CD4-positive, CD25-positive, alpha-beta regulatory T cell (primary cell): Measurements from ENCODE around the gene PRMT3. TPM values are rescaled to one million over a fixed set of nuclear protein-coding genes. Genes with fewer than 3 reads are reported as not detected.
"Not testable (repeated sequence)": the region's sequence is repeated elsewhere in the genome, so short reads cannot be mapped to it uniquely, and the experiment has no call there.

ENCODE experiments used
- ATAC-seq, 2 donors: fragments of 150-1000 bp; cut with Tn5 transposase; one replicate each; pipeline ENCODE4 v1.10.0; 2021; ENCODE audit warnings: low read depth in 2 of 2, moderate number of reproducible peaks in 2 of 2, moderate library complexity in 1 of 2
- DNase-seq, 3 donors: peaks; one replicate each; pipeline versions ENCODE4 v3.0.0 to v3.0.0-alpha.2; 2012 to 2022; ENCODE audit warnings: mixed read lengths in 1 of 3
- H3K27ac ChIP-seq: one replicate; pipeline ENCODE4 v1.7.0; 2013; ENCODE audit warnings: mild to moderate bottlenecking, low read length; ENCODE audit not compliant: insufficient read depth, poor library complexity, severe bottlenecking
- H3K27me3 ChIP-seq: one replicate; pipeline ENCODE4 v1.7.0; 2013; ENCODE audit warnings: low read length; ENCODE audit not compliant: control insufficient read depth, insufficient read depth
- H3K36me3 ChIP-seq: one replicate; pipeline ENCODE4 v1.7.0; 2013; ENCODE audit warnings: mild to moderate bottlenecking, low read length, moderate library complexity; ENCODE audit not compliant: control insufficient read depth, insufficient read depth
- H3K4me1 ChIP-seq: 2 replicates; pipeline ENCODE4 v1.7.0; 2013; ENCODE audit warnings: mild to moderate bottlenecking, low read length; ENCODE audit not compliant: insufficient read depth, control insufficient read depth, poor library complexity, severe bottlenecking
- H3K4me3 ChIP-seq: one replicate; pipeline ENCODE4 v1.7.0; 2013; ENCODE audit warnings: low read depth, mild to moderate bottlenecking, low read length, moderate library complexity
- H3K9me3 ChIP-seq, 2 experiments: 1 replicate in 1 of 2; 2 replicates in 1 of 2; pipeline ENCODE4 v1.7.0; 2013; ENCODE audit warnings: low read length in 2 of 2, mild to moderate bottlenecking in 1 of 2, moderate library complexity in 1 of 2; ENCODE audit not compliant: control insufficient read depth in 2 of 2
- H3K27ac Mint-ChIP-seq, 3 donors: one replicate each; pipeline ENCODE4 v1.8.0; 2020 to 2022; ENCODE audit warnings: mild to moderate bottlenecking in 3 of 3, mixed read lengths in 3 of 3, moderate library complexity in 2 of 3
- H3K27me3 Mint-ChIP-seq: one replicate; pipeline ENCODE4 v1.8.0; 2022; ENCODE audit warnings: mild to moderate bottlenecking, mixed read lengths
- H3K36me3 Mint-ChIP-seq: one replicate; pipeline ENCODE4 v1.8.0; 2020; ENCODE audit warnings: mixed read lengths
- H3K4me1 Mint-ChIP-seq, 4 donors: one replicate each; pipeline ENCODE4 v1.8.0; 2020 to 2022; ENCODE audit warnings: mixed read lengths in 4 of 4, mild to moderate bottlenecking in 1 of 4
- H3K4me3 Mint-ChIP-seq, 4 donors: one replicate each; pipeline ENCODE4 v1.8.0; 2020 to 2022; ENCODE audit warnings: mild to moderate bottlenecking in 4 of 4, mixed read lengths in 4 of 4, moderate library complexity in 3 of 4
- H3K9me3 Mint-ChIP-seq, 7 donors: one replicate each; pipeline ENCODE4 v1.8.0; 2020 to 2022; ENCODE audit warnings: mixed read lengths in 7 of 7, mild to moderate bottlenecking in 3 of 7, moderate library complexity in 2 of 7
- polyA plus RNA-seq, 4 donors: library from polyadenylated mRNA; unstranded; fragments of 300-500 nt; fragmentation: Illumina TruSeq; gene quantifications; one replicate each; pipeline ENCODE4 v1.2.3, GENCODE V29; 2021
- total RNA-seq: library from RNA; stranded (reverse); gene quantifications from one replicate; pipeline ENCODE4 v1.2.3, GENCODE V29; 2022

The PRMT3 gene
- total and polyA plus RNA-seq, 5 donors from 2014 or later, result 5.6 to 13.1 (median 7.3) TPM

DNA sequence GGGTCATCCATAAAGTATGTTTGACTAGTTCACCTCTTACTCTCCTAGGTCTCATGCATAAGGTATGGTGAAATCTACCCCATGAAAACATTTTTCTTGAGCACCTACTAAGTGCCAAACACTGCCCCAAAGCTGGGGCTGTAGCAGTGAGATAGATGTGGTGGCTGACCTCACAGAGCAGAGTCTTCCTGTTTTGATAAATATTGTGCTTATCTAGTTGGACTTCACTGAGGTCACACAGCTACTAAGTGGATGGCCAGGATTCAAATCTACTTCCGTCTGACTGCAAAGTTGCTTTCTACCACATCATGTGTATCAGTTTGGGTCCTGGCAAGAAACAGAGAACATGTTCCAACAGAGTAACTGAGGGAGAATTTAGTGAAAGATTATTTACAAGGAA, 30.4 kb upstream of the PRMT3 start:
- peaks cover 6% of the 10 kb centered on the region for H3K27me3 ChIP-seq
- no peak for ATAC-seq
- H3K27ac ChIP-seq, result no peak overlapping the region
- no peak overlapping the region for H3K27ac Mint-ChIP-seq
- no peak overlapping the region for H3K4me3 ChIP-seq
- H3K27me3 Mint-ChIP-seq, result peaks cover 18% of the 10 kb centered on the region
- H3K9me3 ChIP-seq, result no peaks in the 10 kb centered on the region
- no peaks in the 10 kb centered on the region for H3K36me3 ChIP-seq
- H3K4me3 Mint-ChIP-seq, result no peak overlapping the region
- no peaks in the 10 kb centered on the region for H3K36me3 Mint-ChIP-seq
- no peaks in the 10 kb centered on the region for H3K9me3 Mint-ChIP-seq
- peaks cover 9 to 22% (median 13%) of the 10 kb centered on the region in 4 donors for H3K4me1 Mint-ChIP-seq
- DNase-seq, result no peak
- peaks cover 2% of the 10 kb centered on the region for H3K4me1 ChIP-seq

DNA sequence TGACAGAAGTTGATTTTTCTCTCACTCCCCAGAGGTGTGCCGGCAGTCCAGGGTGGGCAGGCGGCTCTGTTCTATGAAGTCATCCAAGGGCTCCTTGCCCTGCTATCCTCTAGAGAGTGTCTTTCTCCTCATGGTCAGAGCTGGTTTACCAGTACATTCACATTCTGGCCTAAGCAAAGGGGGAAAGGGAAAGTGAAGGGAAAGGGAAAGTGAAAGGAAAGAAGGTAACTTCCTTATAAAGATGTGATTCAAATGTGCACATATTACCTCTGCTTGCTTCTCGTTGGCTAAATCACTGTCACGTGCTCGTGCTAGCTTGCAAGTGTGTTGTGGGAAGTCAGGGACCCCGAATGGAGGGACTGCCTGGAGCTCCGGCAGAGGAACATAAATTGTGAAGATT, 26.9 kb upstream of the PRMT3 start:
- no peaks in the 10 kb centered on the region for H3K9me3 ChIP-seq
- H3K27ac ChIP-seq, result no peak overlapping the region
- Mint-ChIP-seq H3K36me3 (no peaks in the 10 kb centered on the region), H3K4me3 (peak overlapping the region; percentile 39 to 82 (median 62)), H3K9me3 (no peaks in the 10 kb centered on the region), H3K4me1 (peaks cover 24 to 45% (median 33%) of the 10 kb centered on the region in 4 donors), H3K27me3 (peaks cover 6% of the 10 kb centered on the region), H3K27ac (peak overlapping the region; percentile 82 to 88 (median 84))
- ATAC-seq (peak; percentile 28 to 46), DNase-seq (peak; percentile 23 to 80 (median 55))
- peak overlapping the region; percentile 57 for H3K4me3 ChIP-seq
- H3K27me3 ChIP-seq, result no peaks in the 10 kb centered on the region
- peaks cover 35% of the 10 kb centered on the region for H3K4me1 ChIP-seq
- no peaks in the 10 kb centered on the region for H3K36me3 ChIP-seq

DNA sequence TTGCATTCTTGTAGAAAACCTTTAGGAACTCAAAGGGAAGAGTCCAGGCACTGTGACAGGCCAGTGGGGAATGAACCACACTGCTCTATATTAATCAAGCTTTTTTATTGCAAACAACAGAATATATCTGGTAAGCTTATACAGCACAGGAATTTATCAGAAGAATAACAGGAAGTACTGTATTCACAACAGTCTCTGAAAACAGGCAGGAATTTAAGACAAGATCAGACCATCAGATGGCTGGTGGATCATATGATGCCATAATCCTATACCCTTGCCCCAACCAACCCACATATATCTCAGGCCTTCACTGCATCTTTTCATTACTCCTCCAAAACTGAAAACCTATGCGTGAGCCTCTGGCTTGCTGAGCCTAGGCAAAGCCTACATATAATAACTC, 25.0 kb upstream of the PRMT3 start:
- H3K27me3 Mint-ChIP-seq, result peaks cover 4% of the 10 kb centered on the region
- DNase-seq (no peak), ATAC-seq (no peak)
- no peaks in the 10 kb centered on the region for H3K27me3 ChIP-seq
- peaks cover 35 to 61% (median 47%) of the 10 kb centered on the region in 4 donors for H3K4me1 Mint-ChIP-seq
- H3K9me3 Mint-ChIP-seq, result peaks cover 0 to 2% (median 0%) of the 10 kb centered on the region in 7 donors
- peaks cover 47% of the 10 kb centered on the region for H3K4me1 ChIP-seq
- H3K9me3 ChIP-seq, result no peaks in the 10 kb centered on the region
- peak overlapping the region; percentile 61 for H3K4me3 ChIP-seq
- peak overlapping the region; percentile 94 to 98 (median 98) for H3K27ac Mint-ChIP-seq
- H3K4me3 Mint-ChIP-seq, result peak overlapping the region; percentile 90 to 98 (median 94)
- H3K36me3 Mint-ChIP-seq, result peaks cover 6% of the 10 kb centered on the region
- H3K27ac ChIP-seq, result no peak overlapping the region
- no peaks in the 10 kb centered on the region for H3K36me3 ChIP-seq

DNA sequence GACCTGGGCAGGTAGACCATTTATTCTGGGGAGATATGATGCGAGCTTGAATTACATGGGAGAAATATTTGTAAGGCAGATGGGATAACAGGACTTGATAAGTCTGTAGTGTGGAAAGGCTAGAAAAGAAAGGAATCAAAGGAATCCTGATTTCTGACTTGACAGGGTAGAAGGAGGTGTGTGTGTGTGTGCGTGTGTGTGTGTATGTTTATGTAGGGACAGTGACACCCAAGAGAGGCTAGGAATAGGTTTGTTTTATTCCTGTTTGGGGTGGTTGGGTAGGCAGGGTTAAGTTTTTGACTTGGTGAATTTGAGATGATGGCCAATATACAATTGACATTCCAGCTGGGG, 24.4 kb upstream of the PRMT3 start:
- ATAC-seq (no peak), DNase-seq (no peak)
- peaks cover 7% of the 10 kb centered on the region for H3K36me3 Mint-ChIP-seq

DNA sequence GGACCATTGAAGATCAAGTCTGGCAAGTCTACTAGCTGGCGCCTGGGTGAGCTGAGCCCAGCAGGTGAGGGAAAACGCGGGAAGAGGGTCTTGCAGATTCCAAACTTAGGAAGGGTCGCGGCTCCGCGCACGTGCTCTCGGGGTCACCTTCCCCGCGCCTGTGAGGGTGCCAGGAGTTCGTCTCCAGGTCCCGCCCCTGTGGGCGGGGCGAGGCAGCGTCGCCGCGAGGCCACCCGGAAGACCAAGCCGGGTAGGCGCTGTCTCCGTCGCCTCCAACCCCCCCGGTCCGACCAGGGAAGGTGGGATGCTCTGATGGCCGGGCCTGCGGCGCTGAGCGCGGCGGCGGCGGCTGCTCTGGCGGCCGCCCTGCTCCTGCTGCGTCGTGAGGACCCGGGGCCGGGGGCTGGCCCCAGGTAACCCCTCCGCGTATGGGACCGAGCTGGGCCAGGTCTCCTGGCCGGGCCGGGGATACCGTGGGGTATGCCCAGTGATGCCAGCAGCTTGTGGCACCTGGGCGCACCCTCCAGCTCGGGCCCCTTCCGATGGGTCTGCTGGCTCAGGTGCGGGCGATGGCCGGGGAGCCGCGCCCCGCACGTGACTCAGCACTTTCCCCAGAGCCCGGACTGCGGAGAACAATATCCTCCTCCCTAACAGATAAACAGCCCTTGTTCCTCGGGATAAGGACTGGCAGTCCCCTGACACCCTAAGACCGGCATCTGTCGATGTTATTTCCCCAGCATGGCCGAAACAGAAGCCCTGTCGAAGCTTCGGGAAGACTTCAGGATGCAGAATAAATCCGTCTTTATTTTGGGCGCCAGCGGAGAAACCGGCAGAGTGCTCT, 23.8 kb upstream of the PRMT3 start, which contains the start of gene HTATIP2:
HTATIP2 (plus strand) TSS at position 215 of the 841 bp plus-strand sequence; CDS start at position 739, 524 bp downstream.
- Mint-ChIP-seq H3K4me3 (peak within 1 kb of the TSS; percentile 90 to 98 (median 94)), H3K36me3 (peaks cover 13% of the 10 kb centered on the region), H3K27me3 (peaks cover 4% of the 10 kb centered on the region), H3K9me3 (peaks cover 0 to 2% (median 0%) of the 10 kb centered on the region in 7 donors), H3K27ac (peak within 1 kb of the TSS; percentile 94 to 98 (median 98)), H3K4me1 (peaks cover 42 to 70% (median 57%) of the 10 kb centered on the region in 4 donors)
- Histone ChIP-seq H3K36me3 (no peaks in the 10 kb centered on the region), H3K4me1 (peaks cover 54% of the 10 kb centered on the region), H3K27ac (peak within 1 kb of the TSS; percentile 82), H3K4me3 (peak within 1 kb of the TSS; percentile 89), H3K9me3 (no peaks in the 10 kb centered on the region), H3K27me3 (no peaks in the 10 kb centered on the region)
- peak; percentile 76 to 80 for ATAC-seq
- peak; percentile 75 to 84 (median 76) for DNase-seq

More for the DNA sequence above, 24.4 kb upstream of the PRMT3 start:
- H3K27ac ChIP-seq, result peak overlapping the region; percentile 82
- peaks cover 48% of the 10 kb centered on the region for H3K4me1 ChIP-seq
- peaks cover 37 to 64% (median 51%) of the 10 kb centered on the region in 4 donors for H3K4me1 Mint-ChIP-seq
- H3K4me3 ChIP-seq, result peak overlapping the region; percentile 61
- no peaks in the 10 kb centered on the region for H3K36me3 ChIP-seq
- no peaks in the 10 kb centered on the region for H3K27me3 ChIP-seq
- peaks cover 0 to 2% (median 0%) of the 10 kb centered on the region in 7 donors for H3K9me3 Mint-ChIP-seq
- H3K4me3 Mint-ChIP-seq, result peak overlapping the region; percentile 90 to 98 (median 94)
- peak overlapping the region; percentile 94 to 98 (median 98) for H3K27ac Mint-ChIP-seq
- no peaks in the 10 kb centered on the region for H3K9me3 ChIP-seq
- H3K27me3 Mint-ChIP-seq, result peaks cover 4% of the 10 kb centered on the region

DNA sequence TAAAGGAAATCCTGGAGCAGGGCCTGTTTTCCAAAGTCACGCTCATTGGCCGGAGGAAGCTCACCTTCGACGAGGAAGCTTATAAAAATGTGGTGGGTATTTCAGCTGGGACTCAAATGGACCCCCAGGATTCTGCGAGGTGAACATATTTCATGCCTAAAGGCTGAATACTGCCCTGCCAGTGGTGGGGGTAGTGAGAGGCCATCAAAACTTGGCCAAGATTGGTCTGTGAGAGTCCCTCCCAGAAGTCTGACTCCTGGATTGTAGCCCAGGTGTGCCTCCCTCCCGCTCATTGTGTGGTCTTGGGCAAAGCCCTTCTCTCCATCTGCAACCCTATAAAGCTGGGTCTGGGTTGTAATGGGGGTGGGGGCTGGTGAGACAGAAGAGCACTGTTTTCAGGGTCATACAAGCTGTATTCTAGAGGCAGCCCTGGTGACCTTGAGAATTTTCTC, 23.1 kb upstream of the PRMT3 start:
- peak overlapping the region; percentile 82 for H3K27ac ChIP-seq
- peaks cover 54% of the 10 kb centered on the region for H3K4me1 ChIP-seq

DNA sequence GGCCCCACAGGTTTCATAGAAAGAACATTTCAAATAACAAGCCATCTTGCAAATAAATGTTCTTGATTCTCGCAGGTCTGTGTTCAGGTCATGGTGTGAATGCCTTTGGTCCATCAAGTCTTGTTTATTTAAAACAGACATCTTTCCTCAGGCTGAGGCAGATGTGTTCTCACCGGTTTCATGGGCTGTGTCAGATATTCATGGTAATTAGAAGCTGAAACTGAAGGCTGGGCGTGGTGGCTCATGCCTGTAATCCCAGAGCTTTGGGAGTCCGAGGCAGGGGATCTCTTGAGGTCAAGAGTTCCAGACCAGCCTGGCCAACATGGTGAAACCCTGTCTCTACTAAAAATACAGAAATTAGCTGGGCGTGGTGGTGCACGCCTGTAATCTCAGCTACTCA, 22.1 kb upstream of the PRMT3 start:
- Mint-ChIP-seq H3K4me3 (peak overlapping the region; percentile 89 to 94 (median 91)), H3K4me1 (peaks cover 45 to 73% (median 60%) of the 10 kb centered on the region in 4 donors), H3K27ac (peak overlapping the region; percentile 40 to 89 (median 83)), H3K36me3 (peaks cover 17% of the 10 kb centered on the region)
- not testable (repeated sequence) for H3K9me3 Mint-ChIP-seq, H3K9me3 ChIP-seq, ATAC-seq, H3K27ac ChIP-seq, H3K36me3 ChIP-seq, H3K27me3 Mint-ChIP-seq, H3K27me3 ChIP-seq, DNase-seq
- Histone ChIP-seq H3K4me3 (peak overlapping the region; percentile 57), H3K4me1 (peaks cover 54% of the 10 kb centered on the region)

More for the DNA sequence above, 23.1 kb upstream of the PRMT3 start:
- peaks cover 17% of the 10 kb centered on the region for H3K36me3 Mint-ChIP-seq
- H3K4me3 ChIP-seq, result peak overlapping the region; percentile 89
- DNase-seq (no peak), ATAC-seq (no peak)
- no peaks in the 10 kb centered on the region for H3K9me3 ChIP-seq
- H3K36me3 ChIP-seq, result no peaks in the 10 kb centered on the region
- peak overlapping the region; percentile 89 to 94 (median 91) for H3K4me3 Mint-ChIP-seq
- H3K9me3 Mint-ChIP-seq, result peaks cover 0 to 2% (median 0%) of the 10 kb centered on the region in 7 donors
- no peaks in the 10 kb centered on the region for H3K27me3 ChIP-seq
- peaks cover 4% of the 10 kb centered on the region for H3K27me3 Mint-ChIP-seq
- H3K4me1 Mint-ChIP-seq, result peaks cover 46 to 73% (median 61%) of the 10 kb centered on the region in 4 donors
- peak overlapping the region; percentile 89 to 93 (median 93) for H3K27ac Mint-ChIP-seq
